ENCODE measurements around the gene PARVB. TPM values are rescaled to one million over a fixed set of nuclear protein-coding genes. Genes with fewer than 3 reads are reported as not detected.

The PARVB gene
- total and polyA plus RNA-seq, 10 of the 15 experiments (the other 5 are each of a cell fraction or from before 2014, with no cell fraction given), result 5.2 to 264 (median 76.0) TPM

DNA sequence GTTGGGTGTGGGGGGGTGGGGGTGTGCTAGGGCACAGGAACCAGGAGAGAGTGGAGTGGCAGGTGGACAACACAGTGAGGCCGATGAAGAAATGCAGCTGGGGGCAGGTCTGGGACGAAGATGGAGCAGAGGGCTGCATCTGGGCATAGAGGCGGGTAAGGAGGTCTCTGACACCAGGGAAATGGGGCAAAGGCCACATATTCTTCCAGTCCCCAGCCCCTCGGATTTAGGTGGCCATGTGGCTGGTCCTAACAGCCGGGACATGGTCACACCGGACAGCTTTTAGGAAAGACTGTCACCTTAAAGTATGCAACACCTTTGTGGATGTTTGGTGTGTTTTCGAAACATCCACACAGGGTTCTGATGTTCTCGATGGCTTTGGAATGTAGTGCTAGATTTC is 151.6 kb downstream of the PARVB start:
- BruUV-seq (replicated peaks), result no TSS peak
- H3K4me2 ChIP-seq (ENCODE audit: control insufficient read depth, insufficient read depth), result no peak overlapping the region
- in situ Hi-C loops (cut with MboI), result no loop called here
- H3K4me1 ChIP-seq (ENCODE audit: control insufficient read depth, insufficient read depth, low read length), result peaks cover 24% of the 10 kb centered on the region
- FAIRE-seq, result no peak
- no peaks in the 10 kb centered on the region; a peak in 3 of 4 replicates for H3K36me3 ChIP-seq (ENCODE audit: control insufficient read depth in 2 of 2, insufficient read depth in 2 of 2, low read length in 1 of 2)
- intact Hi-C loops (cut with micrococcal nuclease; ENCODE audit: unreplicated experiment), result no loop called here
- H3K9me3 ChIP-seq (replicated peaks; ENCODE audit: control insufficient read depth, insufficient read depth, low read length), result no peaks in the 10 kb centered on the region
- no peak for DNase-seq (ENCODE audit: low read depth, low spot score)
- SMC1A ChIA-PET (ENCODE audit: uncharacterized antibody, unreplicated experiment), result no interaction called here
- no peaks in the 10 kb centered on the region for H3K79me2 ChIP-seq (ENCODE audit: control insufficient read depth, insufficient read depth, low read length)
- no peak for ATAC-seq
- no peaks in the 10 kb centered on the region for H4K20me1 ChIP-seq (ENCODE audit: control insufficient read depth, insufficient read depth)
- no peak overlapping the region for H2AFZ ChIP-seq (ENCODE audit: control insufficient read depth, low read depth, low read length)
- no peak overlapping the region for H3K9ac ChIP-seq (ENCODE audit: control insufficient read depth, insufficient read depth, low read length)
- TF ChIP-seq SMAD1 (IDR thresholded peaks at IDR 0.05; ENCODE audit: low read depth, partially characterized antibody), result no peak
- TF ChIP-seq CBX3 (IDR thresholded peaks at IDR 0.05; ENCODE audit: borderline replicate concordance, low read depth), result no peak
- TF ChIP-seq ZNF622 (IDR thresholded peaks at IDR 0.05), result no peak
- TF ChIP-seq RAD51 (IDR thresholded peaks at IDR 0.05), result no peak
- TF ChIP-seq RAD21 (IDR thresholded peaks at IDR 0.05; ENCODE audit: insufficient read depth, low read depth, low read length), result no peak
- TF ChIP-seq SMARCA5 (IDR thresholded peaks at IDR 0.05), result no peak
- H3K27me3 ChIP-seq (replicated peaks in 1 of 2; ENCODE audit: control insufficient read depth in 2 of 2, insufficient read depth in 2 of 2, low read length in 1 of 2), result no peaks in the 10 kb centered on the region
- POLR2A ChIA-PET, result no interaction called here
- no peak overlapping the region for H3K4me3 ChIP-seq
- CTCF ChIA-PET, result no interaction called here
- RAD21 ChIA-PET (ENCODE audit: unreplicated experiment), result no interaction called here
- WGBS (ENCODE audit: insufficient coverage, insufficient replicate concordance, low lambda C conversion rate, missing lambda C conversion rate), result 78% methylated on average over 8 of the region's 8 CpGs
- no peak overlapping the region for H3K27ac ChIP-seq (ENCODE audit: control insufficient read depth, insufficient read depth)

DNA sequence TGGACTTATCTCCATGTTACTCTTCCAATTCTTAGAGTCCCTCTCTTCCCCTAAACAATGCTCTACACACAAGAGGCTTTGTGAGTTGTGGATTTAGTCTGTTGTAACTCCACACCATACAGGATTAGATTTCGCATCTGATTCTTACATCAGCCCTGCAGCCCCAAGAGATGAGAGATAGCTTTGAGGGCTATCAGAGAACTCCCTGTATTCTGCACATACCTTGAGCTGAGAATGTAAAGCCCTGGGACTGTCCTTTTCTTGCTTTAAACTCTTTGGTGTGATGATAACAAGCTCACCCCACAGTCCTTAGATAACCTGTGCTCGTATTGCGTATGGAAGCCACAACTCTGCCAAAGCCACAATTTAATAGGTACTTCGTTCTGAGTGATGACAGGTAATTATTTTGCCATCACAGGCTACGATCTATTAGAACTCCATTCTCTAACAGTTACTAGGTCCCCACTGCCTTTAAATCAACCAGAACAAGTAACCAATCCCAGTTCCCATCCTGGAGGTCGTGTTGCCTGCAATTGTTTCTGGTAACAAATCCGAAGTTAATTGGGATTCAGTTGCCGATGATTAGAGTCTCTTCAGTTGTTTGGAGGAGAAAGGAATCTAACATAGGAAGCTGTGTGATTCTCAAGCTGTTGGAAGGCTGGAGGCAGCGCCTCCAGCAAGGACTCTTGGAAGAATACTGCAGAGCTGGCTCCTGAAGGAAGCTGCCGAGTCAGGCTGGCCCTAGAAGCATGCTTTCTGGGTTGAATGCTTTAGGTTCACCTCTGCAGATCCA is 155.3 kb downstream of the PARVB start:
- no peak for ATAC-seq
- ChIA-PET CTCF (interaction anchor here (1.9 to 2.9 kb wide), 3 partner anchors 93 to 186 kb away, joined by 4 to 17 read pairs (median 12); no protein-coding TSS in a partner anchor), RAD21 (ENCODE audit: unreplicated experiment) (interaction anchor here (0.9 to 2.6 kb wide), 5 partner anchors 94 to 378 kb away, joined by 3 to 13 read pairs (median 6); no protein-coding TSS in a partner anchor), SMC1A (ENCODE audit: uncharacterized antibody, unreplicated experiment) (interaction anchor here (0.6 to 3.3 kb wide), 3 partner anchors 93 to 185 kb away, joined by 3 to 20 read pairs (median 7); no protein-coding TSS in a partner anchor), POLR2A (interaction anchor here (1.8 kb wide), 1 partner anchor 11 kb away, joined by 17 read pairs; no protein-coding TSS in a partner anchor)
- no peak for DNase-seq (ENCODE audit: low read depth, low spot score)
- in situ Hi-C loops (cut with MboI), result no loop called here
- H3K9me3 ChIP-seq (replicated peaks; ENCODE audit: control insufficient read depth, insufficient read depth, low read length), result no peaks in the 10 kb centered on the region
- 87% methylated on average over 10 of the region's 10 CpGs for WGBS (ENCODE audit: insufficient coverage, insufficient replicate concordance, low lambda C conversion rate, missing lambda C conversion rate)
- no peak overlapping the region for H3K4me2 ChIP-seq (ENCODE audit: control insufficient read depth, insufficient read depth)
- peaks cover 13% of the 10 kb centered on the region for H3K4me1 ChIP-seq (ENCODE audit: control insufficient read depth, insufficient read depth, low read length)
- TF ChIP-seq MTA2 (IDR thresholded peaks at IDR 0.05; ENCODE audit: low read depth), result no peak
- no peak for TF ChIP-seq IKZF1 (conservative IDR thresholded peaks at IDR 0.05)
- no peak for TF ChIP-seq POLR2AphosphoS2 (IDR thresholded peaks at IDR 0.05; ENCODE audit: low read depth, low read length)
- TF ChIP-seq, protein P1, sequence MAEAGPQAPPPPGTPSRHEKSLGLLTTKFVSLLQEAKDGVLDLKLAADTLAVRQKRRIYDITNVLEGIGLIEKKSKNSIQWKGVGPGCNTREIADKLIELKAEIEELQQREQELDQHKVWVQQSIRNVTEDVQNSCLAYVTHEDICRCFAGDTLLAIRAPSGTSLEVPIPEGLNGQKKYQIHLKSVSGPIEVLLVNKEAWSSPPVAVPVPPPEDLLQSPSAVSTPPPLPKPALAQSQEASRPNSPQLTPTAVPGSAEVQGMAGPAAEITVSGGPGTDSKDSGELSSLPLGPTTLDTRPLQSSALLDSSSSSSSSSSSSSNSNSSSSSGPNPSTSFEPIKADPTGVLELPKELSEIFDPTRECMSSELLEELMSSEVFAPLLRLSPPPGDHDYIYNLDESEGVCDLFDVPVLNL (IDR thresholded peaks at IDR 0.05; ENCODE audit: low read depth, low read length), result no peak
- no peak for TF ChIP-seq CHD1 (IDR thresholded peaks at IDR 0.05; ENCODE audit: low read depth, low read length)
- no peak for TF ChIP-seq ATF7 (IDR thresholded peaks at IDR 0.05; ENCODE audit: low read depth)
- no peak for TF ChIP-seq FOXK2 (IDR thresholded peaks at IDR 0.05)
- no peak for TF ChIP-seq KLF5 (IDR thresholded peaks at IDR 0.05; ENCODE audit: partially characterized antibody)
- no peak for TF ChIP-seq GABPA (IDR thresholded peaks at IDR 0.05; ENCODE audit: low read depth)
- TF ChIP-seq NR2C2 (IDR thresholded peaks at IDR 0.05; ENCODE audit: borderline replicate concordance, control insufficient read depth, insufficient read length, low read depth), result no peak
- no peak overlapping the region for H3K9ac ChIP-seq (ENCODE audit: control insufficient read depth, insufficient read depth, low read length)
- H3K27me3 ChIP-seq (replicated peaks in 1 of 2; ENCODE audit: control insufficient read depth in 2 of 2, insufficient read depth in 2 of 2, low read length in 1 of 2), result no peaks in the 10 kb centered on the region
- H3K27ac ChIP-seq (ENCODE audit: control insufficient read depth, insufficient read depth), result no peak overlapping the region
- H3K4me3 ChIP-seq, result no peak overlapping the region
- no peaks in the 10 kb centered on the region for H4K20me1 ChIP-seq (ENCODE audit: control insufficient read depth, insufficient read depth)
- intact Hi-C loops (cut with micrococcal nuclease; ENCODE audit: unreplicated experiment), result no loop called here
- no peak overlapping the region for H2AFZ ChIP-seq (ENCODE audit: control insufficient read depth, low read depth, low read length)
- no peak for FAIRE-seq
- no TSS peak for BruUV-seq (replicated peaks)
- no peaks in the 10 kb centered on the region for H3K36me3 ChIP-seq (ENCODE audit: control insufficient read depth in 2 of 2, insufficient read depth in 2 of 2, low read length in 1 of 2)
- H3K79me2 ChIP-seq (ENCODE audit: control insufficient read depth, insufficient read depth, low read length), result peaks cover 11% of the 10 kb centered on the region

Measured in GM12878 (cell line).